Prostate gland (tissue), 2 donors: ENCODE results near the gene LAMP2.

ENCODE experiments used
- CTCF ChIP-seq, 4 experiments: fragments of 200-600 bp in 2 of 4; fragments of 450-650 bp in 2 of 4; sonication (generic) in 2 of 4; IDR thresholded peaks; 1 replicate in 3 of 4; 2 replicates in 1 of 4; pipeline ENCODE4 v1.5.1; 2016 to 2019; ENCODE audit warnings: antibody characterized with exemption in 4 of 4, mild to moderate bottlenecking in 2 of 4, moderate library complexity in 2 of 4
- POLR2A ChIP-seq: fragments of 450-650 bp; IDR thresholded peaks from one replicate; pipeline ENCODE4 v1.6.1; 2016; ENCODE audit warnings: antibody characterized with exemption, mild to moderate bottlenecking
- POLR2AphosphoS5 ChIP-seq: sonication (generic); formaldehyde crosslinking; IDR thresholded peaks from one replicate; pipeline ENCODE4 v1.6.1; 2017; ENCODE audit warnings: antibody characterized with exemption

- TF ChIP-seq CTCF (IDR thresholded peaks at IDR 0.05) (peak in 1 of 4 experiments; percentile 18), POLR2A (no peak), POLR2AphosphoS5 (peak; percentile 78)
Measured at GRCh38 chrX:120446498-120446897, 22.6 kb downstream of the LAMP2 start.
